H7 (cell line): Measurements from ENCODE around the gene AP3S2. TPM values are rescaled to one million over a fixed set of nuclear protein-coding genes. Genes with fewer than 3 reads are reported as not detected.
"Not testable (repeated sequence)": the region's sequence is repeated elsewhere in the genome, so short reads cannot be mapped to it uniquely, and the experiment has no call there.

Source experiments
- DNase-seq: peaks from one replicate; pipeline ENCODE4 v3.0.0; 2012
- H3K27me3 ChIP-seq: 2 replicates; pipeline ENCODE4 v1.6.0; 2011; ENCODE audit warnings: mild to moderate bottlenecking, low read length; ENCODE audit not compliant: control insufficient read depth, insufficient read depth
- H3K36me3 ChIP-seq: replicated peaks from 2 replicates; pipeline ENCODE4 v1.5.1; 2011; ENCODE audit warnings: low read length; ENCODE audit not compliant: control insufficient read depth, insufficient read depth
- H3K4me3 ChIP-seq: 2 replicates; pipeline ENCODE4 v1.5.1; 2011; ENCODE audit warnings: low read depth, mild to moderate bottlenecking, control low read depth, low read length, moderate library complexity; ENCODE audit not compliant: insufficient read depth
- total RNA-seq: library from RNA; depleted of rRNA; stranded (reverse); fragments of >200 nt; shearing (Covaris generic); gene quantifications from 2 replicates; pipeline ENCODE4 v1.2.3, GENCODE V29; 2014

Gene AP3S2
- total RNA-seq, 1 experiment from 2014 or later: 39.6 TPM

DNA sequence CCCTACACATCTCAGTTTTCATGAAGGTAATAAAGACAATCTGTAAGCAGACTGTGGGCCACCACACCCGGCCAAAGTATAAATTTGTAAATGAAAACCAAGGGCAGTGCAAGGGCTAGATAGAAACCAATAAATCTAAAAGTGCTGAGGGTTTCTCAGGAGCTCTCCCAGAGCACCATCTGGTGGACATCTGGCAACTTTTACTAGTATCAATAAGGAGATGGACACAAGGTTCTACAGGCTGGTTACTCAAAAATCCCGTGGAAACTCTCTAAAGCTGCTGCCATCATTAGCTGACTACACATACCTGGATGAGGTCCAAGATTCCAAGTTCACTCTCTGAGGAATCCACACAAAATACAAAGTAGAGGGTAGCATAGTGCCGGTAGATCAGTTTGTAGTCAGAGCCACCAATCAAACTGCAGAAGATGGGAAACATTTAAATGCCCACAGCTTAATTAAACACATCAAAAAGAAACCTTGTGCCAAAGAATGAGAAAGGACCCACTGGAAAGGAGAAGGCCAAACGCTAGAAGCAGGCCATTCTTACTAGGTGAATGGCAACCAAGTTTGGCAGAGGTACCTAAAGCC, 5.5 kb downstream of the AP3S2 start:
- H3K36me3 ChIP-seq: peaks cover 7% of the 10 kb centered on the region
- H3K4me3 ChIP-seq: no peak overlapping the region
- no peaks in the 10 kb centered on the region for H3K27me3 ChIP-seq
- no peak for DNase-seq

DNA sequence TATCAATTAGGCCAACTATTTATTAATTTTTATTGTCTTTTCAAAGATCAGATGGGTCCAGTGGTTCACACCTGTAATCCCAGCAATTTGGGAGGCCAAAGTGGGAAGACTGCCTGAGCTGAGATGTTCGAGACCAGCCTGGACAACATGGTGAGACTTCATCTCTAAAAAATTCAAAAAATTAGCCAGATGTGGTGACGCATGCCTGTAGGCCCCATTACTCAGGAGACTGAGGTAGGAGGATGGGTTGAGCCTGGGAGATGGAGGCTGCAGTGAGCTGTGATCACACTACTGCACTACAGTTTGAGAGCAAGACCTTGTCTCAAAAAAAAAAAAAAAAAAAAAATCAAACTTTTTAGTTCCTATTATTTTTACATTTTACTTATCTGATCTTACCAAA, 8.2 kb downstream of the AP3S2 start:
- no peaks in the 10 kb centered on the region for H3K27me3 ChIP-seq
- H3K36me3 ChIP-seq: peaks cover 7% of the 10 kb centered on the region
- DNase-seq: no peak
- no peak overlapping the region for H3K4me3 ChIP-seq

DNA sequence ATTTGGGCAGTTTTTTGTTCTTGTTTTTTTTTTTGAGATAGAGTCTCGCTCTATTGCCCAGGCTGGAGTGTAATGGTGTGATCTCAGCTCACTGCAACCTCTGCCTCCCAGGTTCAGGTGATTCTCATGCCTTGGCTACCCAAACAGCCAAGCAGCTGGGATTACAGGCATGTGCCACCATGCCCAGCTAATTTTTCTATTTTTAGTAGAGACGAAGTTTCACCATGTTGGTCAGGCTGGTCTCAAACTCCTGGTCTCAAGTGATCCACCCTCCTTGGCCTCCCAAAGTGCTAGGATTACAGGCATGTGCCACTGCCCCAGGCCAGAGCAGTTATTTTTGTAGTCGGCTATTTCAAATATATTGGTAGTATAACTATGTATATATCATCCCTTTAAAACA, 8.6 kb downstream of the AP3S2 start:
- DNase-seq, H3K4me3 ChIP-seq: not testable (repeated sequence)

DNA sequence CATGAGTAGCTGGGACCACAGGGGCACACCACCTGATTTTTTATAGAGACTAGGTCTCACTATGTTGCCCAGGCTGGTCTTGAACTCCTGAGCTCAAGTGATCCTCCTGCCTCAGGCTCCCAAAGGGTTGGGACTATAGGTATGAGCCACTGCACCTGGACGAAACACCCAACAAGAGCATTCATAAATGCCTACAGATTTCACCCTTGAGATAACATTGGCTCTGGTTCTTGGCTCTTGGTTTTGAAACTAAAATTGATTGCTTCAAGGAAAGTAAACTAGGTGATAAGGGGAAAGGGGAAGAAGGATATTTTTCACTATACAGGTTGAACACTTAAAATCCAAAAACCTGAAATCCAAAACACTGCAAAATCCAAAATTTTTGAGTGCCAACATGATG, 10.3 kb downstream of the AP3S2 start:
- H3K4me3 ChIP-seq: no peak overlapping the region
- H3K36me3 ChIP-seq: peaks cover 5% of the 10 kb centered on the region
- H3K27me3 ChIP-seq: no peaks in the 10 kb centered on the region
- DNase-seq: no peak

More for the DNA sequence above, 8.6 kb downstream of the AP3S2 start:
- not testable (repeated sequence) for H3K27me3 ChIP-seq, H3K36me3 ChIP-seq

DNA sequence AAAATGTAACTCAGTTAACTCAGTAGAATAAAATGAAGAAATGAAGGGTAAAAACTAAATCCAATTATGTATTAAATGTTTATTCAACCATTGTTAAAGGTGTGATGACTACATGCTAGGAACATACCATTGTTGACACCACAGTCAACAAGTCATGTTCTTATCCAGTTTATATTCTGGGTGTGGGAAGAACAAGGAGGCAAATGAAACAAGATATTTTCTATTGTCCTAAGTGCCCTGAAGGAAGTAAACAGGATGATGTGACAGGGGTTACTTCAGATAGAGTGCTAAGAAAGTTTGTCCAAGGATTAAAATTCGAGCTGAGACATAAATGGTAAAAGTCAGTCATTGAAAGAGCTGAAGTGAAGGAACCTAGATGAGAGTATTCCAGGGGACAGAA, 13.1 kb downstream of the AP3S2 start:
- DNase-seq: no peak
- Histone ChIP-seq H3K36me3 (peaks cover 1% of the 10 kb centered on the region; the same call in 1 of the 2 replicates), H3K27me3 (no peaks in the 10 kb centered on the region), H3K4me3 (no peak overlapping the region)

DNA sequence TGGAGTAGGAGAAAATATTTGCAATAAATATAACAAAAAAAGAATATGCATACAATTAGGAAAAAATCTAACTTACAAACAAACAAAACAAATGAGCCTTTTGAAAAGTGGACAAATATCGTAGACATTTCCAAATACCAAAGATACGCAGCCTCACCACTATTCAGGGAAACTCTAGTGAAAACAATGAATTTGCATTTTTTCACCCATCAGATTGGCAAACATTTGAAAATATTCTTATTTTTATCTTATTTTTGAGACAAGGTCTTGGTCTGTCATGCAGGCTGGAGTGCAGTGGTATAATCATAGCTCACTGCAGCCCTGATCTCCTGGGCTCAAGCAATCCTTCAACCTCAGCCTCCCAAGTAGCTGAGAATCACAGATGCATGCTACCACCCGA, 15.5 kb downstream of the AP3S2 start:
- Histone ChIP-seq H3K4me3 (no peak overlapping the region), H3K27me3 (no peaks in the 10 kb centered on the region), H3K36me3 (peaks cover 1% of the 10 kb centered on the region; the same call in 1 of the 2 replicates)
- DNase-seq: no peak

DNA sequence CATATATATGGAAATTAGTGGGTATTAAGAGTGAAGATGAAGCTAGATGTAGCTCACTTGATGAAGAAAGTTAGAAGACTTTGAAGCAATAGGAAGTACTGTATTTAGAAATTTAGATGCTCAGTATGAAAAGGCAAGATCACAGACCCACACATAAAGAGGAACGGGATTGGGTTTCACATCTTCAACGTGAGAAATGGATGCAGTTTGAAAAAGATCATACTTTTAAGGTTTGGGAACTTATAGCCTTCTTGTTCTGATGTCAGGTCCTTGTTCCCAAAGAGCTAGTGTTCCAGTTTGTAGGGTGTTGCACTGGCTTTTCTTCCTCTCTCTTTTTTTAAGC, 16.7 kb downstream of the AP3S2 start:
- Histone ChIP-seq H3K27me3 (no peaks in the 10 kb centered on the region), H3K4me3 (no peak overlapping the region), H3K36me3 (peaks cover 3% of the 10 kb centered on the region; the same call in 1 of the 2 replicates)
- no peak for DNase-seq

DNA sequence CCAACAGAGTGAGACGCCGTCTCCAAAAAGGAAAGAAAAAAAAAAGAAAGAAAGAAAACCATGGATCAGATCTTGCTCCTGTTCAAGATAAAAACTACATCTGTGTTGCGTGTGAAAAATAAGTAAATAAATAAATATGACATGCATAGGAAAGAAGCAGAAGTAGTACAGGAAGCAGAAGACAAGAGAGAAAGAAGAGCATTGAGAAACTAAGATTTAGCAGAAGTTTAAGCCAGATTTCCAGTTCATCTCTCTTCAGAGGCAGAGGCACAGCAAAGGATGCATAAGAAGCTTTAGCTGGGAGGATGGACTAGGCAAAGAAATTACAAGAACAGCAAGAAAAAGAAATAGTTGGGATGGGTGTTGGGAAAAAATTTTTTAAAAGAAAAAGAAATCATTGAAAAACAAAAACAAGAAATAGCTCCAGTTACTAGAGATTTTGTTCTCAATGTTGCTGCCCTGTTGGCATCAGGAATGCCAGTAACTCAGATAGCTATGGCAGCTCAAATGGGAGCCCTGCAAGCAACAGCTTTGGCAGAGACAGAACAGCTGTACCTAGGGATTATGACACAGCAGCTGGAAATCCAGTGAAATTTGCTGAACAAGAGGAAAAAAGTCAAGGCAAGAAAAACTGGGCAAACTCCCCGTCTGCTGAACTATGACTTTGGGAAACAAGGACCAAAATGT, 17.3 kb downstream of the AP3S2 start:
- Histone ChIP-seq H3K4me3 (no peak overlapping the region), H3K36me3 (peaks cover 3% of the 10 kb centered on the region), H3K27me3 (no peaks in the 10 kb centered on the region)
- DNase-seq: no peak

DNA sequence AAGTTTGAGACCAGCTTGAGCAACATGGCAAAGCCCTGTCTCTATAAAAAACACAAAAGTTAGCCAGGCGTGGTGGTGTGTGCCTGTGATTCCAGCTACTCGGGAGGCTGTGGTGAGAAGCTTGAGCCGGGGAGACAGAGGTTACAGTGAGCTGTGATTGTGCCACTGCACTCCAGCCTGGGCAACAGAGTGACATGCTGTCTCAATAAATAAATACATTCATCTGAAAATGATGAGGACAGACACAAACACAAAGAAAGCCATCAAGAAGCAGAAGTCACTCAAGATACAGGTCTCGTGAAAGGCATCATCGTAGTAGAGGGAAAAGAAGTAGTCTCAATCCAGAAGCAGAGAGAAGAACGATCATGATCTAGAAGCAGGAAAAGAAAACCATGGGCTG, 18.1 kb downstream of the AP3S2 start:
- Histone ChIP-seq H3K36me3 (peaks cover 3% of the 10 kb centered on the region), H3K4me3 (no peak overlapping the region), H3K27me3 (no peaks in the 10 kb centered on the region)
- DNase-seq: no peak

DNA sequence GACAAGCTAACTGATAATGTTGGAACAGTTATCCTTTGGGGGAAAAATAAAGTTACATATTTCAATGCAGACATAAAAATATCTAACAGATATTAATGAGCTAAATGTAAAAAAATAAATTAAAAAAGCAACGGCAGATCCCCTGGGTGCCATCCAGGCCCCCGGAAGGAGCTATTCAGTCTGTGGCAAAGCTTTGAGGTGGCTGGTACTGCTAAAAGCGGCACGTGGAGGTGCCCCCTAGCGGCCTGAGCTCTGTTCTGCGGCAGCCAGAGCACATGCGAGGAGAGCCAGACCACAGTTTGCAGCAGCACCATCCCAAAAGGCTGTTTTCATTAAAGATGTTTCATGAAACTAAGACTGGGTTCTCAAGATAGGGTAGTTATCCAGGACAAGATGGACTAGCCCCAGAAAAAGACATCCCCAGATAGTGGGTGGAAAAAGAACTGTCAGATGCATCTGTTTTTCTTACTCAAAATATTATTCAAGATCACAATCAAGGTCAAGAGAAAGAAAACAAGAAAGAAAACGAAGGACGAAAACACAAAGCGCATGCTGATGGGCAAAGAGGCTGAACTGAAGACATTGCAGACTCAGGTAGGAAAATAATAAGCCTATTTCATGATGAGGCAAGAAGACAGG, 18.7 kb downstream of the AP3S2 start:
- Histone ChIP-seq H3K27me3 (no peaks in the 10 kb centered on the region), H3K36me3 (peaks cover 5% of the 10 kb centered on the region), H3K4me3 (no peak overlapping the region)
- peak; percentile 86 for DNase-seq

DNA sequence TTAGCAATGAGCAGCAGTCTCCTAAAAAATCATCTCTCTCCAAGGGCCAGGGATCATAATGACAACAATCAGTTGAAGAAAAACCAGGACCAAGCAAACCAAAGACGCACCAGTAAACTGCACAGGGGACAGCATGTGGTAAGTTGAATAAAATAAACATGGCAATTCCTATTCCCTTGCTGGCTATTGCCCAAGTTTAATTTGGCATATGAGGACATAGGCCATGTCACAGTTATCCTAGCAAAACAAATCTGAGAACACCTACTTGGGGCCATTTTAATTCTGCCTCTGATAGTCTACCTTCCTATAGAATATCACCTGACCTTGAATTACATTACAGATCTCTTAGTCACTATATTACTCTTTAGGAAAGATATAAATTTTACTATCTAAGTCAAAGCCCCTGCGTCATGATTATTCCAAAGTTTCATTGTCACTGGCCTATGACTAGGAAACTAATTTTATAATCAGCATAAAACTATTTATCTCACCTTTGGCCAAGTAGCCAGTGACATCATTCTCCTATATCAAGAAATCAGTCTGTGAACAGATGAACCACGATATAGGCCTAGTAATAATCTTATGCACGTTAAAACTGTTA, 23.0 kb downstream of the AP3S2 start:
- Histone ChIP-seq H3K27me3 (no peaks in the 10 kb centered on the region), H3K4me3 (no peak overlapping the region), H3K36me3 (peaks cover 6% of the 10 kb centered on the region)
- DNase-seq: no peak

DNA sequence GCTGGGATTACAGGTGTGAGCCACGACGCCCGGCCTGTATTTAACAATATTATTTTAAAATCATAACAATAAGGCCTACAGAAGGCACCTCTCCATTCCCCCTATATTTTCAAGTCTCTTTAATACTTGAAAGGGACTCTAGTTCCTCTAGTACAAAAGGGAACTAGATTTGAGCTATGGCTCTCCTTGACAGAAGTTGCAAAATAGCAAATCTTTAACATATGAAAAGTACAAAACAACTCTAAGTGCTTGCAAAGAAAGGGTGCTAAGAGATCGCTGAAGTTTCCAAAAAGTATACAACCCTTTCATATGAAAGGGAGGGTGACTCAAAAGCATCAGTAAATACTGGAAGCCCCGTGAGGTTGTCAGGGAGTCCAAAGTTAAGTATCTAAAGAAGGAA, 23.8 kb downstream of the AP3S2 start:
- peaks cover 5% of the 10 kb centered on the region for H3K36me3 ChIP-seq
- no peak overlapping the region for H3K4me3 ChIP-seq
- H3K27me3 ChIP-seq: no peaks in the 10 kb centered on the region
- DNase-seq: no peak

DNA sequence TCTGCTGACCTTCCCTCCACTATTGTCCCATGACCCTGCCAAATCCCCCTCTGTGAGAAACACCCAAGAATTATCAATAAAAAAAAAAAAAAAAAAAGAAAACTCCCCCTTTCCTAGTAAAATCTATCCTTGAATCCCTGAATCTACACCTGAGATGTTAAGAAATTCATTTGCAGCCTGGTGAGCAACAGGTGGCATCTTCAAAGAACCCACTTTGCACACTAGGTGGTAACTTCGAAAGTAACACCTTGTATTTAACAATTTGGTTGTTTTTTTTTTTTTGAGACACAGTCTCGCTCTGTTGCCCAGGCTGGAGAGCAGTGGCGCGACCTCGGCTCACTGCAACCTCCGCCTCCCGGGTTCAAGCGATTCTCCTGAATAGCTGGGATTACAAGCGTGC, 24.3 kb downstream of the AP3S2 start:
- H3K36me3 ChIP-seq, H3K4me3 ChIP-seq, DNase-seq, H3K27me3 ChIP-seq: not testable (repeated sequence)

DNA sequence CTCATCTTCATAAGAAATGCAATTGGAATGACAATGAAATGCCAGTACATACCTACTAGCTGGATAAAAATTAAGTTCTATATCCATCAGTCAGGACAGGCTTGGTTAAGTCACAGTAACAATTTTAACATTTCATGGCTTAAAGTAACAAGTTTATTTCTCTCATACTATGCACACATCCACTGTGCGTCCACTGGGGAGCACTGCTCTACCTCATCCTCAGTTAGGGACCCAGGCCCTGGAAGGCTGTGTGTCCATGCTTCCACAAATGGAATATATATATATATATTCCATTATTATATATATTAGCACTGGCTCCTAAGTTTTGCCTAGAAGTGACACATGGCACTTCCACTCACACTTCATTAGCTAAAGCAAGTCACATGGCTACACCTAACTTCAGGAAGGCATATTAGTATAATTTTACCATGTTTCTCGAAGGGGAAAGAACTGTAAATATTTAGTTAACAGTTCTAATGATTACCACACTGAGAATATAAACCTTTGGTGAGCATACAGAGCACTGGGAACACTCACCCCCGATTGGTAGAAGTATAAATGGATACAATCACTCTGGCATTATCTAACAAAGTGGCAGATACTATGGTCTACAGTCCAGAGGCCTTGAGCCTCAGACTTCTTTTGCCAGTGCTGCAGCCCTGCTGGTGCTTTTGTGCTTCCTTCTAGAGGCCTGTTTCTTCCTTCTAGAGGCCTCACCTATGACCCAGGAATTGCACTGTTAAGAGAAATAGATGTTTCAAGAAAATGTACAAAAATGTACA, 28.6 kb downstream of the AP3S2 start:
- no peak overlapping the region for H3K4me3 ChIP-seq
- DNase-seq: no peak
- H3K36me3 ChIP-seq: peaks cover 3% of the 10 kb centered on the region; the same call in 1 of the 2 replicates
- no peaks in the 10 kb centered on the region for H3K27me3 ChIP-seq
